Ishikawa (cell line): ENCODE results near the gene IMMP2L.

ENCODE experiments used
- CEBPB ChIP-seq: IDR thresholded peaks from 2 replicates; pipeline ENCODE4 v1.6.1; 2012
- CREB1 ChIP-seq: IDR thresholded peaks from 2 replicates; pipeline ENCODE4 v1.6.1; 2012; ENCODE audit warnings: low read depth
- TF ChIP-seq, protein P1 (sequence below): IDR thresholded peaks from 2 replicates; pipeline ENCODE4 v1.6.1; 2012

DNA sequence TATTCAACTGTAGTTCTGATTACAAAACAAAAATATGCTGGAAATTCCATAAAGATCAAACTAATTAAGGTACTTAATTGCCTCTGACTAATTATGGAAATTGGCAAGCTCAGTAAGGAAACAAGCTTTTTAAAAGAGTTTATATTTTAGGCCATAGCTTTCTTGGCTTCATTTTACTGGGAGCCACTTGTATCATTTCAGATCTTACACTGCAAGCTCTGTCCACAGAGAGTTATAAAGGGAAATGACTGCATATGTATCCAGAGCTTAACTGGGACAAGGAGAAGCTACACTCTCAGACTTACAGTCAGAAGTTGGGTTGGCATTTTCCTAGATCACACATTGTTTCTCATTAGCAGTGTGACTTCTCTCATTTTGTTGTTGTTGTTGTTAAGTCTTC is 379.0 kb downstream of the IMMP2L start:
- TF ChIP-seq CREB1 (no peak), CEBPB (no peak)
- TF ChIP-seq, protein P1, sequence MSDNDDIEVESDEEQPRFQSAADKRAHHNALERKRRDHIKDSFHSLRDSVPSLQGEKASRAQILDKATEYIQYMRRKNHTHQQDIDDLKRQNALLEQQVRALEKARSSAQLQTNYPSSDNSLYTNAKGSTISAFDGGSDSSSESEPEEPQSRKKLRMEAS = no peak
